ENCODE data around the gene PREX1. TPM values are rescaled to one million over a fixed set of nuclear protein-coding genes. Genes with fewer than 3 reads are reported as not detected.

PREX1 gene
- total and polyA plus RNA-seq, 2 donors from 2014 or later, result 8.5 to 38.2 TPM

DNA sequence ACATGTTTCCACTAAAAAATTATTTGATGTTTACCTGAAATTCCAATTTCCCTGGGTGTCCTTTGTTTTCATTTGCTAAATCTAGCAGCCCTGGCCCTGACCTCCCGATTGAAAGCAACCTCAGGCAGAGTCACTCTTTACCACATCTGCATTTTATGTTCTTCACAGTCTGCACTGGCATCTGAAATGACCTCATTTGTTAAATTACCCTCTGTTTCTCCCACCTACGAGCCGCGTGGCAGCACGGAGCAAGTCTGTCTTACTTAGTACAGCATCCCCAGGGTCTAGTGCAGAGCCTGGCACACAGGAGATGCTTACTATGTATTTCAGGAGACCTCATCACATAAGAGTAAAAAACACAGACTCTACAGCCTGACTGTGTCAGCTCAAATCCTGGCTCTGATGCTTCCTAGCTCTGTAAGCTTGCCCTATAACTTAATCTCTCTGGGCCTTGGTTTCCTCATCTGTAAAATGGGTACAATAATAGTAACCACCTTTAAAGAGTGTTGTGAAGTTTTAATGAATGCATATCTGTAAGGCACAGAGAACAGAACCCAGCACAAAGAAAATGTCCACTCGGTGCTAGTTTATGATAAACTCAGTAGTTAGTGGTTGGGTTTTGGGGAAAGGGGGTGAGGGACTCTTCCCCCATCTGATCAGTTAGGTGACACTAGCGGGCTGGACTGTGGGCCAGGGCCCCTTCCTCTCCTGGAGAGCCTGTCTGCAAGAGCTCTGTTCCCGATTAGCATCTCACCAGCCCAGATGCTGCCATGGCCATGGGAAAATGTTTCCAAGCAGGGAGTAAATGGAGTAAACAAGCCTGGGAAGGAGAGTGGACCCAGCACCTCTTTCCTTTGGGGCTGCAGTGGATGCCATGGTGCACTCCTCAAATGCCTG is 88.2 kb downstream of the PREX1 start:
- intact Hi-C loops (cut with DNase I), result no loop called here
- peak in 1 of 5 donors; percentile 38 for DNase-seq

DNA sequence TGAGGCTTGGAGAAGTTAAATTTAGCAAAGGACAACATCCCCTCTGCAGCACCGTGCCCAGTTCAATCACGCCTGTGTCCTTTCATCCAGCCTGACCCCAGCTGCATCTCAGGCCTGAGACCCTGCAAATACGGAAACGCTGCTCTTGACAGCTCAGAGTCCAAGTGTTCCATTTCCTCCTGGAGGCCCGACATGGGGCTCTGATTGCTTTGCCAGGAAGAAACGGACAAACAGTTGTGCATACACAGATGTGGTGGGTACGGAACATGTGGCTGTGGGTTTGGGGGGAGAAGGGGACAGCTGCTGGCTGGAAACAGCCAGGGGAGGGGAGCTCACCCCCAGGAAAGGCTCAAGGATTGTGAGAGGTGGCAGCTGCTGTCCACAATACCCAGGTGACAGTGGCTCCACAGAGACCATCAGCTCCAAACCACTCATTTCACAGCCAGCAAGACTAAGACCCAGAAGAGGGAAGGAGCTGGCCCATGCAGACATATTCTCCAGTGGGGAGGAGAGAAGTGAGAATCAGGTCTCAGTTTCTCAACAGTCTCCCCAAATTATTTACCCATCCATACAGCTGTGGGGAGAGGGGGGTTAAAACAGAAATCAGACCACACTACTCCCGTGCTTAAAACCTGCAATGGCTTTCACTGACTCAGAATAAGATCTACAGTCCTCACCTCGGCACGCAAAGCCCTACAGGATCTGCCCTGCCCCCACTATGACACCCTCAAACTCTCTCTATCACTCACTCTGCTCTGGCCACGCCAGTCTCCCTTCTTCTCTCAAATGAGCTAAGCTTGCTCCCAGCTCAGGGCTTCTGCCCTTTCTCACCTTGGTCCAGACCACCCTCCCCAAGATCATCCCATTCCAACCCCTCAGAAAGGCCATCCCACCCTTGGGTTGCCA is 89.1 kb downstream of the PREX1 start:
- intact Hi-C loops (cut with DNase I), result no loop called here
- peak in 3 of 5 donors; percentile 29 to 69 (median 33) for DNase-seq
- no peak overlapping the region for H3K27ac ChIP-seq (ENCODE audit: low read depth in 2 of 2, low read length in 2 of 2)

More for the DNA sequence above, 88.2 kb downstream of the PREX1 start:
- H3K9me3 ChIP-seq (ENCODE audit: control insufficient read depth in 2 of 3, insufficient read depth in 1 of 3, low read length in 3 of 3), result no peaks in the 10 kb centered on the region
- H3K27ac ChIP-seq (ENCODE audit: low read depth in 2 of 2, low read length in 2 of 2), result no peak overlapping the region
- H3K27me3 ChIP-seq (ENCODE audit: control insufficient read depth, insufficient read depth, low read length), result no peaks in the 10 kb centered on the region
- H3K9ac ChIP-seq (ENCODE audit: low read length in 3 of 3), result no peak overlapping the region
- H3K36me3 ChIP-seq (ENCODE audit: control insufficient read depth in 2 of 3, insufficient read depth in 3 of 3, low read length in 3 of 3), result peaks cover 0 to 2% (median 0%) of the 10 kb centered on the region in 3 donors
- FAIRE-seq, result no peak
- peaks cover 0 to 5% (median 4%) of the 10 kb centered on the region in 3 donors for H3K4me1 ChIP-seq (ENCODE audit: control insufficient read depth in 2 of 3, insufficient read depth in 2 of 3, low read depth in 1 of 3, low read length in 3 of 3)
- TF ChIP-seq, protein P1, sequence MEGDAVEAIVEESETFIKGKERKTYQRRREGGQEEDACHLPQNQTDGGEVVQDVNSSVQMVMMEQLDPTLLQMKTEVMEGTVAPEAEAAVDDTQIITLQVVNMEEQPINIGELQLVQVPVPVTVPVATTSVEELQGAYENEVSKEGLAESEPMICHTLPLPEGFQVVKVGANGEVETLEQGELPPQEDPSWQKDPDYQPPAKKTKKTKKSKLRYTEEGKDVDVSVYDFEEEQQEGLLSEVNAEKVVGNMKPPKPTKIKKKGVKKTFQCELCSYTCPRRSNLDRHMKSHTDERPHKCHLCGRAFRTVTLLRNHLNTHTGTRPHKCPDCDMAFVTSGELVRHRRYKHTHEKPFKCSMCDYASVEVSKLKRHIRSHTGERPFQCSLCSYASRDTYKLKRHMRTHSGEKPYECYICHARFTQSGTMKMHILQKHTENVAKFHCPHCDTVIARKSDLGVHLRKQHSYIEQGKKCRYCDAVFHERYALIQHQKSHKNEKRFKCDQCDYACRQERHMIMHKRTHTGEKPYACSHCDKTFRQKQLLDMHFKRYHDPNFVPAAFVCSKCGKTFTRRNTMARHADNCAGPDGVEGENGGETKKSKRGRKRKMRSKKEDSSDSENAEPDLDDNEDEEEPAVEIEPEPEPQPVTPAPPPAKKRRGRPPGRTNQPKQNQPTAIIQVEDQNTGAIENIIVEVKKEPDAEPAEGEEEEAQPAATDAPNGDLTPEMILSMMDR (IDR thresholded peaks at IDR 0.05; ENCODE audit: borderline replicate concordance, extremely low read depth, insufficient read depth), result no peak
- no peak overlapping the region for H3K4me3 ChIP-seq (ENCODE audit: low read length in 3 of 3)

DNA sequence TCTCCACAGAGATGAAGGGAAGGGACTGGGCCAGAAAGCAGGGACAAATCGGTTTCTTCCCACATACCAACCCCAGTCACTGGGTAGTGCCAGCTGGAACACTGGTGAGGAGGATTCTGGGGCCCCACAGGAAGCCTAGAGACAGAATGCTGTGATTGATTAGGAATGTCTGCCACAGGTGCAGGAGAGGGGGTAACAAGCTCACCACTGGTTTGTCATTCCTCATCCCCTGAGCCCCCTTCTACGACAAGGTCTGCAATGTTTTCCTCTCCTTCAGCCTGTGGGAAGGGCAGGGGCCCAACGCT is 89.8 kb downstream of the PREX1 start:
- intact Hi-C loops (cut with DNase I), result no loop called here
- TF ChIP-seq, protein P1 (IDR thresholded peaks at IDR 0.05; ENCODE audit: borderline replicate concordance, extremely low read depth, insufficient read depth), result no peak
- Histone ChIP-seq H3K27ac (ENCODE audit: low read depth in 2 of 2, low read length in 2 of 2) (no peak overlapping the region), H3K9me3 (ENCODE audit: control insufficient read depth in 2 of 3, insufficient read depth in 1 of 3, low read length in 3 of 3) (no peaks in the 10 kb centered on the region), H3K27me3 (ENCODE audit: control insufficient read depth, insufficient read depth, low read length) (no peaks in the 10 kb centered on the region), H3K36me3 (ENCODE audit: control insufficient read depth in 2 of 3, insufficient read depth in 3 of 3, low read length in 3 of 3) (no peaks in the 10 kb centered on the region), H3K9ac (ENCODE audit: low read length in 3 of 3) (no peak overlapping the region), H3K4me3 (ENCODE audit: low read length in 3 of 3) (no peak overlapping the region), H3K4me1 (ENCODE audit: control insufficient read depth in 2 of 3, insufficient read depth in 2 of 3, low read depth in 1 of 3, low read length in 3 of 3) (peaks cover 0 to 5% (median 4%) of the 10 kb centered on the region in 3 donors)
- no peak for FAIRE-seq
- DNase-seq, result no peak

More for the DNA sequence above, 89.1 kb downstream of the PREX1 start:
- peaks cover 0 to 5% (median 4%) of the 10 kb centered on the region in 3 donors for H3K4me1 ChIP-seq (ENCODE audit: control insufficient read depth in 2 of 3, insufficient read depth in 2 of 3, low read depth in 1 of 3, low read length in 3 of 3)
- H3K4me3 ChIP-seq (ENCODE audit: low read length in 3 of 3), result no peak overlapping the region
- H3K9me3 ChIP-seq (ENCODE audit: control insufficient read depth in 2 of 3, insufficient read depth in 1 of 3, low read length in 3 of 3), result no peaks in the 10 kb centered on the region
- TF ChIP-seq, protein P1 (IDR thresholded peaks at IDR 0.05; ENCODE audit: borderline replicate concordance, extremely low read depth, insufficient read depth), result no peak
- FAIRE-seq, result no peak
- H3K9ac ChIP-seq (ENCODE audit: low read length in 3 of 3), result no peak overlapping the region
- H3K27me3 ChIP-seq (ENCODE audit: control insufficient read depth, insufficient read depth, low read length), result no peaks in the 10 kb centered on the region
- no peaks in the 10 kb centered on the region for H3K36me3 ChIP-seq (ENCODE audit: control insufficient read depth in 2 of 3, insufficient read depth in 3 of 3, low read length in 3 of 3)

All from kidney (tissue), 14 donors.